Liver (tissue), 3 donors: ENCODE results near the gene ANKRD44.

Experiments
- ATF3 ChIP-seq: IDR thresholded peaks from 2 replicates; pipeline ENCODE4 v1.6.1; 2016; ENCODE audit warnings: antibody characterized with exemption
- FOXA2 ChIP-seq: IDR thresholded peaks from 2 replicates; pipeline ENCODE4 v1.6.1; 2016; ENCODE audit warnings: antibody characterized with exemption
- HNF4A ChIP-seq, 2 donors: conservative IDR thresholded peaks; 2 replicates each; pipeline ENCODE4 v1.6.1; 2016; ENCODE audit warnings: antibody characterized with exemption in 2 of 2, mild to moderate bottlenecking in 2 of 2
- HNF4G ChIP-seq: IDR thresholded peaks from 2 replicates; pipeline ENCODE4 v1.6.1; 2016; ENCODE audit warnings: antibody characterized with exemption
- REST ChIP-seq: IDR thresholded peaks from 2 replicates; pipeline ENCODE4 v1.6.1; 2016; ENCODE audit warnings: antibody characterized with exemption, mild to moderate bottlenecking
- SP1 ChIP-seq: IDR thresholded peaks from 2 replicates; pipeline ENCODE4 v1.6.1; 2018; ENCODE audit warnings: antibody characterized with exemption, mild to moderate bottlenecking
- TAF1 ChIP-seq: conservative IDR thresholded peaks from 2 replicates; pipeline ENCODE4 v1.6.1; 2016; ENCODE audit warnings: antibody characterized with exemption, mild to moderate bottlenecking
- YY1 ChIP-seq: IDR thresholded peaks from 2 replicates; pipeline ENCODE4 v1.6.1; 2016; ENCODE audit warnings: antibody characterized with exemption, mild to moderate bottlenecking
- ZBTB33 ChIP-seq: IDR thresholded peaks from 2 replicates; pipeline ENCODE4 v1.6.1; 2016; ENCODE audit warnings: antibody characterized with exemption
- TF ChIP-seq, protein P1 (sequence below): fragments of 150-350 bp; IDR thresholded peaks from 2 replicates; pipeline ENCODE4 v1.5.1; 2017; ENCODE audit warnings: improper control_type of control experiment, low read depth, low read length; ENCODE audit not compliant: missing input control
- TF ChIP-seq, protein P2 (sequence below): IDR thresholded peaks from 2 replicates; pipeline ENCODE4 v1.6.1; 2016; ENCODE audit warnings: antibody characterized with exemption
- donor health status: healthy.
- donor health status: healthy.

DNA sequence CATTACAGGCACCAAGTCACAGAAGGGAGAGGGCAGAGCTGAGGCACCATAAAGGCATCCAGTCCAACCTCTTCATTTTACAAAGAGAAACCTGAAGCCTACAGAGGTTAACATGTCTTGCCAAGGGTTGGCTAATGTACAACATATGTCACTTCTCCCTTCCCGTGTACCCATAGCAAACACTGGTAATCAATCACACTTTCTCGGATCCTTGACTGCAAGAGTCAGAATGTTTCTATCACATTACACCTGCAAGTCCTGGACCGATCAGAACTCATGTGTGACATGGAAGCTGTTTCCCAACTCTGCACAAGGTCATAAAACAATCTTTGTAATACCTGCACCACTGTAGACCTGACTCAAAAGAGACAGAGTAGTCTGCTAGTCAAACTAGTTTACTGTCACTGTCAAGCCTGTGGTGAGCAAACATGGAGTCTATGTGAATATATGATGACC is 6.0 kb downstream of the ANKRD44 start:
- TF ChIP-seq, protein P1, sequence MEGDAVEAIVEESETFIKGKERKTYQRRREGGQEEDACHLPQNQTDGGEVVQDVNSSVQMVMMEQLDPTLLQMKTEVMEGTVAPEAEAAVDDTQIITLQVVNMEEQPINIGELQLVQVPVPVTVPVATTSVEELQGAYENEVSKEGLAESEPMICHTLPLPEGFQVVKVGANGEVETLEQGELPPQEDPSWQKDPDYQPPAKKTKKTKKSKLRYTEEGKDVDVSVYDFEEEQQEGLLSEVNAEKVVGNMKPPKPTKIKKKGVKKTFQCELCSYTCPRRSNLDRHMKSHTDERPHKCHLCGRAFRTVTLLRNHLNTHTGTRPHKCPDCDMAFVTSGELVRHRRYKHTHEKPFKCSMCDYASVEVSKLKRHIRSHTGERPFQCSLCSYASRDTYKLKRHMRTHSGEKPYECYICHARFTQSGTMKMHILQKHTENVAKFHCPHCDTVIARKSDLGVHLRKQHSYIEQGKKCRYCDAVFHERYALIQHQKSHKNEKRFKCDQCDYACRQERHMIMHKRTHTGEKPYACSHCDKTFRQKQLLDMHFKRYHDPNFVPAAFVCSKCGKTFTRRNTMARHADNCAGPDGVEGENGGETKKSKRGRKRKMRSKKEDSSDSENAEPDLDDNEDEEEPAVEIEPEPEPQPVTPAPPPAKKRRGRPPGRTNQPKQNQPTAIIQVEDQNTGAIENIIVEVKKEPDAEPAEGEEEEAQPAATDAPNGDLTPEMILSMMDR, result no peak
- TF ChIP-seq REST, result no peak
- no peak for TF ChIP-seq YY1
- no peak for TF ChIP-seq HNF4A (conservative IDR thresholded peaks at IDR 0.05)
- TF ChIP-seq HNF4G, result no peak
- no peak for TF ChIP-seq FOXA2
- no peak for TF ChIP-seq ZBTB33
- TF ChIP-seq, protein P2, sequence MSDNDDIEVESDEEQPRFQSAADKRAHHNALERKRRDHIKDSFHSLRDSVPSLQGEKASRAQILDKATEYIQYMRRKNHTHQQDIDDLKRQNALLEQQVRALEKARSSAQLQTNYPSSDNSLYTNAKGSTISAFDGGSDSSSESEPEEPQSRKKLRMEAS, result no peak
- TF ChIP-seq SP1, result no peak
- no peak for TF ChIP-seq TAF1
- no peak for TF ChIP-seq ATF3
